HG02642 (cell line): ENCODE results near the gene LRG1.

Experiments
- ATAC-seq: cut with Tn5 transposase; IDR thresholded peaks from one replicate; pipeline ENCODE4 v1.9.1; 2021; ENCODE audit warnings: mild to moderate bottlenecking; ENCODE audit not compliant: unreplicated experiment, poor library complexity

The LRG1 gene

GRCh38 chr19:4539693-4540581, at the start of gene LRG1:
LRG1 (minus strand) TSS chr19:4540036; CDS start chr19:4540013, 23 bp downstream.
- ATAC-seq = no peak

GRCh38 chr19:4588291-4588761, 48.5 kb upstream of the LRG1 start:
- no peak for ATAC-seq

- no peak for ATAC-seq
These were observed 47.7 kb upstream of the LRG1 start for GRCh38 chr19:4587527-4587926.

GRCh38 chr19:4586691-4587090, 46.9 kb upstream of the LRG1 start:
- ATAC-seq = no peak

- ATAC-seq = no peak
These were observed 46.4 kb upstream of the LRG1 start for GRCh38 chr19:4586245-4586644.

GRCh38 chr19:4585556-4585955, 45.7 kb upstream of the LRG1 start:
- ATAC-seq = no peak

- ATAC-seq = no peak
These were observed 45.0 kb upstream of the LRG1 start for GRCh38 chr19:4584670-4585460.

GRCh38 chr19:4583961-4584669, 44.3 kb upstream of the LRG1 start:
- ATAC-seq = no peak

- ATAC-seq = no peak
These were observed 43.4 kb upstream of the LRG1 start for GRCh38 chr19:4582980-4583842.

GRCh38 chr19:4581666-4582553, 42.1 kb upstream of the LRG1 start:
- ATAC-seq = no peak

GRCh38 chr19:4580961-4581665, 41.3 kb upstream of the LRG1 start:
- ATAC-seq = no peak

GRCh38 chr19:4580021-4580901, 40.4 kb upstream of the LRG1 start:
- no peak for ATAC-seq

- ATAC-seq = no peak
These were observed 39.6 kb upstream of the LRG1 start for GRCh38 chr19:4579389-4579788.

GRCh38 chr19:4578552-4579248, 38.9 kb upstream of the LRG1 start:
- ATAC-seq = no peak

GRCh38 chr19:4577020-4577782, 37.4 kb upstream of the LRG1 start:
- ATAC-seq = no peak
